Measurements from ENCODE around the gene MN1. TPM values are rescaled to one million over a fixed set of nuclear protein-coding genes. Genes with fewer than 3 reads are reported as not detected.

MN1 gene
- polyA plus RNA-seq, 3 donors, result 0.06 to 0.38 (median 0.29) TPM

GRCh38 chr22:27791159-27791858 is 10.2 kb downstream of the MN1 start:
- no peak overlapping the region for H3K4me2 ChIP-seq (replicated peaks; ENCODE audit: extremely low read depth, low read length, poor library complexity, severe bottlenecking)
- no peak overlapping the region for H3K27ac ChIP-seq (ENCODE audit: low read depth in 1 of 2, low read length in 2 of 2)
- H3K9me3 ChIP-seq (replicated peaks in 1 of 2; ENCODE audit: control insufficient read depth in 1 of 2, insufficient read depth in 1 of 2, low read length in 2 of 2), result no peaks in the 10 kb centered on the region
- no peaks in the 10 kb centered on the region for H3K36me3 ChIP-seq (replicated peaks in 1 of 2; ENCODE audit: control insufficient read depth in 1 of 2, insufficient read depth in 2 of 2, low read length in 2 of 2)
- WGBS (ENCODE audit: insufficient coverage), result 93% methylated on average over 3 of the region's 17 CpGs
- Mint-ChIP-seq H3K4me1 (no peaks in the 10 kb centered on the region), H3K4me3 (no peak overlapping the region), H3K27me3 (ENCODE audit: low read depth in 3 of 3) (peaks cover 4 to 7% (median 5%) of the 10 kb centered on the region in 3 donors), H3K27ac (no peak overlapping the region), H3K36me3 (no peaks in the 10 kb centered on the region), H3K9me3 (no peaks in the 10 kb centered on the region)
- intact Hi-C loops (cut with micrococcal nuclease), result no loop called here
- no peak overlapping the region for H2AFZ ChIP-seq (ENCODE audit: insufficient read depth, low read depth, low read length, poor library complexity, severe bottlenecking)
- no peak overlapping the region for H3K4me3 ChIP-seq (replicated peaks in 1 of 3; ENCODE audit: low read depth in 2 of 3, low read length in 3 of 3)
- TF ChIP-seq CTCF (IDR thresholded peaks at IDR 0.05), result no peak
- H4K20me1 ChIP-seq (ENCODE audit: insufficient read depth, low read length), result no peaks in the 10 kb centered on the region
- H3K79me2 ChIP-seq (ENCODE audit: insufficient read depth, low read length), result no peaks in the 10 kb centered on the region
- no peaks in the 10 kb centered on the region for H3K27me3 ChIP-seq (ENCODE audit: control insufficient read depth in 2 of 2, insufficient read depth in 2 of 2, low read length in 2 of 2)
- no peaks in the 10 kb centered on the region for H3K4me1 ChIP-seq (ENCODE audit: control insufficient read depth in 1 of 2, insufficient read depth in 2 of 2, low read length in 2 of 2)
- H3K9ac ChIP-seq (ENCODE audit: insufficient read depth, low read length, poor library complexity, severe bottlenecking), result no peak overlapping the region
- no peak for DNase-seq

GRCh38 chr22:27790376-27791158 is 11.0 kb downstream of the MN1 start:
- H3K4me3 Mint-ChIP-seq, result no peak overlapping the region
- Histone ChIP-seq H3K27ac (ENCODE audit: low read depth in 1 of 2, low read length in 2 of 2) (no peak overlapping the region), H4K20me1 (ENCODE audit: insufficient read depth, low read length) (no peaks in the 10 kb centered on the region), H3K4me2 (replicated peaks; ENCODE audit: extremely low read depth, low read length, poor library complexity, severe bottlenecking) (no peak overlapping the region), H3K27me3 (ENCODE audit: control insufficient read depth in 2 of 2, insufficient read depth in 2 of 2, low read length in 2 of 2) (no peaks in the 10 kb centered on the region), H2AFZ (ENCODE audit: insufficient read depth, low read depth, low read length, poor library complexity, severe bottlenecking) (no peak overlapping the region), H3K36me3 (replicated peaks in 1 of 2; ENCODE audit: control insufficient read depth in 1 of 2, insufficient read depth in 2 of 2, low read length in 2 of 2) (no peaks in the 10 kb centered on the region), H3K9ac (ENCODE audit: insufficient read depth, low read length, poor library complexity, severe bottlenecking) (no peak overlapping the region), H3K79me2 (ENCODE audit: insufficient read depth, low read length) (no peaks in the 10 kb centered on the region), H3K9me3 (replicated peaks in 1 of 2; ENCODE audit: control insufficient read depth in 1 of 2, insufficient read depth in 1 of 2, low read length in 2 of 2) (no peaks in the 10 kb centered on the region), H3K4me3 (replicated peaks in 1 of 3; ENCODE audit: low read depth in 2 of 3, low read length in 3 of 3) (no peak overlapping the region), H3K4me1 (ENCODE audit: control insufficient read depth in 1 of 2, insufficient read depth in 2 of 2, low read length in 2 of 2) (peaks cover 0 to 3% of the 10 kb centered on the region in 2 donors)
- H3K4me1 Mint-ChIP-seq, result peaks cover 4% of the 10 kb centered on the region
- H3K9me3 Mint-ChIP-seq, result no peaks in the 10 kb centered on the region
- intact Hi-C loops (cut with micrococcal nuclease), result no loop called here
- no peaks in the 10 kb centered on the region for H3K36me3 Mint-ChIP-seq
- no peak for TF ChIP-seq CTCF (IDR thresholded peaks at IDR 0.05)
- no peak for DNase-seq
- no peak overlapping the region for H3K27ac Mint-ChIP-seq
- H3K27me3 Mint-ChIP-seq (ENCODE audit: low read depth in 3 of 3), result peaks cover 9 to 13% (median 11%) of the 10 kb centered on the region in 3 donors
- 58% methylated on average over 13 of the region's 25 CpGs for WGBS (ENCODE audit: insufficient coverage)

All from CD14-positive monocyte (primary cell).